Heart right ventricle (tissue), 16 donors: ENCODE data around the gene HBZ. TPM values are rescaled to one million over a fixed set of nuclear protein-coding genes. Genes with fewer than 3 reads are reported as not detected.
"Not testable (repeated sequence)": the region's sequence is repeated elsewhere in the genome, so short reads cannot be mapped to it uniquely, and the experiment has no call there.

ENCODE experiments used
- ATAC-seq, 8 donors: fragments of 200-7000 bp; cut with Tn5 transposase; one replicate each; pipeline ENCODE4 v1.9.1; 2020; ENCODE audit warnings: mild to moderate bottlenecking in 8 of 8, moderate library complexity in 8 of 8, moderate number of reproducible peaks in 1 of 8
- DNase-seq, 2 donors: peaks; one replicate each; pipeline ENCODE4 v3.0.0-alpha.2; 2020
- H3K27ac ChIP-seq, 10 donors: fragments of 200-600 bp; sonication (generic) in 2 of 10; one replicate each; pipeline versions ENCODE4 v1.5.0 to v1.8.0; 2020 to 2022; ENCODE audit warnings: mild to moderate bottlenecking in 3 of 10
- H3K27me3 ChIP-seq, 7 donors: fragments of 200-600 bp; one replicate each; pipeline ENCODE4 v1.8.0; 2021 to 2022; ENCODE audit warnings: mild to moderate bottlenecking in 2 of 7
- H3K36me3 ChIP-seq, 9 donors: fragments of 200-600 bp; sonication (generic) in 1 of 9; one replicate each; pipeline versions ENCODE4 v1.5.0 to v1.8.0; 2020 to 2022; ENCODE audit warnings: mild to moderate bottlenecking in 2 of 9
- H3K4me1 ChIP-seq, 9 donors: fragments of 200-600 bp; sonication (generic) in 1 of 9; one replicate each; pipeline versions ENCODE4 v1.5.0 to v1.8.0; 2020 to 2022; ENCODE audit warnings: mild to moderate bottlenecking in 4 of 9
- H3K4me3 ChIP-seq, 10 donors: fragments of 200-600 bp; sonication (generic) in 2 of 10; one replicate each; pipeline versions ENCODE4 v1.5.0 to v1.8.0; 2020 to 2022; ENCODE audit warnings: mild to moderate bottlenecking in 7 of 10, moderate library complexity in 2 of 10
- H3K9me3 ChIP-seq, 11 donors: fragments of 200-600 bp in 10 of 11; sonication (generic) in 2 of 11; one replicate each; pipeline versions ENCODE4 v1.5.0 to v1.8.0; 2013 to 2022; ENCODE audit warnings: mild to moderate bottlenecking in 2 of 11, control low read depth in 1 of 11, moderate library complexity in 1 of 11
- CTCF ChIP-seq, 9 donors: fragments of 200-600 bp; sonication (generic) in 2 of 9; IDR thresholded peaks; one replicate each; pipeline versions ENCODE4 v1.5.0 to v1.8.0; 2021 to 2022; ENCODE audit warnings: antibody characterized with exemption in 9 of 9, mild to moderate bottlenecking in 5 of 9, moderate library complexity in 1 of 9
- WGBS, 2 donors: extraction: QIAGEN DNeasy Blood & Tissue Kit; methylation state at CpG; one replicate each; pipeline ENCODE4 v1.1.7; 2013; ENCODE audit warnings: inconsistent platforms in 1 of 2; 5-methylcytosine and 5-hydroxymethylcytosine counted together
- intact Hi-C, 10 donors: fragments of 100-400 bp; cut with DNase I; formaldehyde crosslinking; loops; one replicate each; pipeline versions ENCODE4 v1.11.1 to v1.14.2; 2022
- polyA plus RNA-seq, 2 donors: library from polyadenylated mRNA; stranded (reverse); fragments of 200-250 nt; gene quantifications; one replicate each; pipeline ENCODE4 v1.2.3, GENCODE V29; 2013
- total RNA-seq, 10 donors: library from RNA; stranded (reverse); fragmentation: NEBNext Ultra II Directional in 3 of 10; extraction: Animal tissue kit (Norgen Biotek cat#: 25700) in 3 of 10; gene quantifications; one replicate each; pipeline versions ENCODE4 v1.2.1 to v1.2.4, GENCODE V29; 2021 to 2023
- donor health status: Arrhythmogenic right ventricular cardiomyopathy.
- donor health status: ischemic (EF 13 %, LVEDD 7.1; RV severe dilation, severe dysfunction).
- donor health status: healthy with polysubstance abuse.
- donor health status: DM: no; HTN: yes; CAD: no.
- donor health status: DM: no; HTN: no; CAD: no.
- donor health status: ischemic (EF 25% LVEDD 6.9; RV normal size, moderate dysfunction).
- donor health status: ischemic (EF 25% LVEDD 5.7; RV mildly dilated, moderate dysfunction).
- donor health status: healthy.
- donor health status: DM: yes; HTN: yes; CAD: no.
- donor health status: Ischemic cardiomyopathy.
- donor health status: ischemic (EF 35%, LVEDD 5.7; RV mildly dilated, moderate dysfunction).
- donor health status: nonischemic (EF 11% LVEDD 7.7; RV severe dilation, severe dysfunction).
- donor health status: DM: yes; HTN: yes; CAD: no.
- donor health status: PGD.
- donor health status: ischemic (EF 29% LVEDD 5.4; RV normal size, mild dysfunction).
- donor health status: nonischemic (EF 23%, LVEDD 6.1; RV moderate dilation, normal function).

Gene HBZ
- total and polyA plus RNA-seq, 12 donors, result 0.14 TPM; not detected in 11

GRCh38 chr16:120756-121155 lies 31.7 kb upstream of the HBZ start:
- WGBS, 2 donors, result 93 to 96% methylated on average over 2 of the region's 2 CpGs
- Histone ChIP-seq H3K4me1 (peaks cover 0 to 7% (median 0%) of the 10 kb centered on the region in 9 donors), H3K27ac (no peak overlapping the region), H3K27me3 (no peaks in the 10 kb centered on the region), H3K36me3 (peaks cover 0 to 52% (median 0%) of the 10 kb centered on the region in 9 donors), H3K4me3 (no peak overlapping the region), H3K9me3 (no peaks in the 10 kb centered on the region)
- TF ChIP-seq CTCF (IDR thresholded peaks at IDR 0.05), result no peak
- intact Hi-C loops, result no loop called here
- no peak for DNase-seq
- no peak for ATAC-seq

GRCh38 chr16:122361-122760 lies 30.1 kb upstream of the HBZ start:
- Histone ChIP-seq H3K4me1 (peaks cover 0 to 6% (median 0%) of the 10 kb centered on the region in 9 donors), H3K9me3 (no peaks in the 10 kb centered on the region), H3K36me3 (peaks cover 0 to 37% (median 0%) of the 10 kb centered on the region in 9 donors), H3K27me3 (no peaks in the 10 kb centered on the region), H3K4me3 (no peak overlapping the region), H3K27ac (no peak overlapping the region)
- no peak for TF ChIP-seq CTCF (IDR thresholded peaks at IDR 0.05)
- DNase-seq, result no peak
- 88 to 96% methylated on average over 1 of the region's 1 CpG for WGBS, 2 donors
- ATAC-seq, result no peak
- intact Hi-C loops, result no loop called here

GRCh38 chr16:123558-124350 lies 28.7 kb upstream of the HBZ start:
- H3K9me3 ChIP-seq, H3K27me3 ChIP-seq, DNase-seq, H3K4me1 ChIP-seq, intact Hi-C loops, H3K4me3 ChIP-seq, ATAC-seq, H3K27ac ChIP-seq: not testable (repeated sequence)
- H3K36me3 ChIP-seq, result peaks cover 0 to 29% (median 0%) of the 10 kb centered on the region in 9 donors
- WGBS, 2 donors, result 89 to 90% methylated on average over 19 of the region's 19 CpGs

- Histone ChIP-seq H3K4me3 (no peak overlapping the region), H3K27me3 (no peaks in the 10 kb centered on the region), H3K27ac (no peak overlapping the region), H3K36me3 (peaks cover 0 to 41% (median 0%) of the 10 kb centered on the region in 9 donors), H3K4me1 (peaks cover 0 to 5% (median 0%) of the 10 kb centered on the region in 9 donors), H3K9me3 (no peaks in the 10 kb centered on the region)
- ATAC-seq (no peak), DNase-seq (no peak)
- 87 to 92% methylated on average over 3 of the region's 3 CpGs for WGBS, 2 donors
- intact Hi-C loops, result no loop called here
- TF ChIP-seq CTCF (IDR thresholded peaks at IDR 0.05), result no peak
These were observed 27.4 kb upstream of the HBZ start for GRCh38 chr16:125011-125410.

- Histone ChIP-seq H3K4me3 (no peak overlapping the region), H3K4me1 (no peaks in the 10 kb centered on the region), H3K36me3 (peaks cover 0 to 27% (median 0%) of the 10 kb centered on the region in 9 donors), H3K27ac (no peak overlapping the region), H3K9me3 (no peaks in the 10 kb centered on the region), H3K27me3 (no peaks in the 10 kb centered on the region)
- no peak for TF ChIP-seq CTCF (IDR thresholded peaks at IDR 0.05)
- intact Hi-C loops, result no loop called here
- DNase-seq, result no peak
- WGBS, 2 donors, result 93 to 100% methylated on average over 2 of the region's 2 CpGs
- no peak for ATAC-seq
These were observed 23.4 kb upstream of the HBZ start for GRCh38 chr16:129075-129474.
